ENCODE data around the gene FAF1. TPM values are rescaled to one million over a fixed set of nuclear protein-coding genes. Genes with fewer than 3 reads are reported as not detected.

Gene FAF1
- total and polyA plus RNA-seq, 9 of the 15 experiments (the other 6 are each of a cell fraction or from before 2014, with no cell fraction given) = 48.7 to 225 (median 118) TPM

- in situ Hi-C loops (cut with MboI) (no loop called here), intact Hi-C loops (cut with micrococcal nuclease) (no loop called here)
- FAIRE-seq (no peak), ATAC-seq (no peak), DNase-seq (ENCODE audit: extremely low read depth in 1 of 4, low spot score in 3 of 4) (no peak)
- WGBS (ENCODE audit: insufficient coverage, low coverage, missing lambda C conversion rate) = 96% methylated on average over 2 of the region's 2 CpGs
- Histone ChIP-seq H3K27me3 (ENCODE audit: control insufficient read depth in 2 of 2, insufficient read depth in 2 of 2, low read length in 2 of 2) (no peaks in the 10 kb centered on the region), H3K9me3 (replicated peaks; ENCODE audit: control insufficient read depth, insufficient read depth, low read depth, low read length) (no peaks in the 10 kb centered on the region), H3K9me1 (ENCODE audit: control insufficient read depth, insufficient read depth, low read length) (no peaks in the 10 kb centered on the region), H2AFZ (ENCODE audit: low read depth, low read length) (no peak overlapping the region), H3K4me1 (replicated peaks in 1 of 2; ENCODE audit: control insufficient read depth in 2 of 2, insufficient read depth in 2 of 2, low read length in 2 of 2) (no peaks in the 10 kb centered on the region), H3K9ac (ENCODE audit: insufficient read depth in 1 of 2, low read depth in 2 of 2, low read length in 2 of 2) (no peak overlapping the region), H3K27ac (ENCODE audit: extremely low read depth, low read depth, low read length) (no peak overlapping the region), H3K4me2 (ENCODE audit: insufficient read depth, low read length) (no peak overlapping the region), H4K20me1 (replicated peaks; ENCODE audit: control insufficient read depth, insufficient read depth, low read length) (no peaks in the 10 kb centered on the region), H3K4me3 (no peak overlapping the region), H3K36me3 (ENCODE audit: control insufficient read depth, insufficient read depth, low read length) (peaks cover 3% of the 10 kb centered on the region; the same call in 2 of the 3 replicates), H3K79me2 (ENCODE audit: control insufficient read depth, insufficient read depth, low read length) (peaks cover 2% of the 10 kb centered on the region; the same call in 2 of the 3 replicates)
- POLR2A ChIA-PET = no interaction called here
- TF ChIP-seq SNAPC5 (CRISPR knock-in tag; IDR thresholded peaks at IDR 0.05) = no peak
- no peak for TF ChIP-seq ZBTB26 (CRISPR knock-in tag; IDR thresholded peaks at IDR 0.05)
- no peak for TF ChIP-seq SMARCA5 (IDR thresholded peaks at IDR 0.05)
- TF ChIP-seq ZC3H4 (CRISPR knock-in tag; IDR thresholded peaks at IDR 0.05; ENCODE audit: borderline replicate concordance) = no peak
- TF ChIP-seq ZNF274 (IDR thresholded peaks at IDR 0.05; ENCODE audit: borderline replicate concordance, low read depth, low read length) = no peak
- no peak for TF ChIP-seq SRSF1 (IDR thresholded peaks at IDR 0.05; ENCODE audit: low read depth, low read length)
- no peak for TF ChIP-seq ATF4 (CRISPR knock-in tag; IDR thresholded peaks at IDR 0.05)
- TF ChIP-seq BHLHE40 (IDR thresholded peaks at IDR 0.05; ENCODE audit: low read length) = no peak
- TF ChIP-seq NCOA6 (IDR thresholded peaks at IDR 0.05) = no peak
- no peak for TF ChIP-seq NR2C1 (IDR thresholded peaks at IDR 0.05)
- TF ChIP-seq NR2C1 (tag; IDR thresholded peaks at IDR 0.05) = no peak
- no peak for TF ChIP-seq CBX5 (IDR thresholded peaks at IDR 0.05; ENCODE audit: borderline replicate concordance, low read depth)
- no peak for TF ChIP-seq ILF3 (IDR thresholded peaks at IDR 0.05; ENCODE audit: borderline replicate concordance)
- TF ChIP-seq DACH1 (IDR thresholded peaks at IDR 0.05; ENCODE audit: partially characterized antibody) = no peak
- no peak for TF ChIP-seq ZNF311 (CRISPR knock-in tag; IDR thresholded peaks at IDR 0.05)
- CTCF ChIA-PET (ENCODE audit: low intra/inter-chr PET ratio) = no interaction called here
- no TSS peak for BruUV-seq (replicated peaks)
Observed at GRCh38 chr1:50665413-50665812, 294.7 kb downstream of the FAF1 start.

All from K562 (cell line).